Measurements from ENCODE around the gene AVPR2. TPM values are rescaled to one million over a fixed set of nuclear protein-coding genes. Genes with fewer than 3 reads are reported as not detected.

Gene AVPR2
- total and polyA plus RNA-seq, 7 experiments from 2014 or later: 0.29 TPM; not detected in 6

GRCh38 chrX:153930011-153930910, 25.8 kb downstream of the AVPR2 start:
- H3K4me1 Mint-ChIP-seq: peaks cover 0 to 55% (median 16%) of the 10 kb centered on the region in 7 donors
- no peak overlapping the region for H3K27ac ChIP-seq (ENCODE audit: low read depth, low read length)
- CTCF ChIA-PET: interaction anchor here (0.6 to 13.2 kb wide), 2 partner anchors 19 to 556 kb away, joined by 3 to 168 read pairs; partner anchors contain the start of genes RENBP and UBL4A

GRCh38 chrX:153931151-153931550, 26.7 kb downstream of the AVPR2 start:
- no peaks in the 10 kb centered on the region for H3K9me3 ChIP-seq (ENCODE audit: control insufficient read depth in 2 of 3, low read length in 3 of 3)
- Mint-ChIP-seq H3K27ac (peak overlapping the region in 7 of 9 donors; percentile 35 to 76 (median 72)), H3K4me3 (peak overlapping the region in 2 of 10 donors; percentile 5 to 35), H3K9me3 (peaks cover 0 to 1% (median 0%) of the 10 kb centered on the region in 11 donors), H3K4me1 (peaks cover 0 to 49% (median 20%) of the 10 kb centered on the region in 7 donors), H3K36me3 (peaks cover 0 to 7% (median 0%) of the 10 kb centered on the region in 5 donors), H3K27me3 (no peaks in the 10 kb centered on the region)
- H3K4me1 ChIP-seq (ENCODE audit: control insufficient read depth in 2 of 2, insufficient read depth in 2 of 2, low read length in 2 of 2): peaks cover 8 to 14% of the 10 kb centered on the region in 2 donors
- POLR2A ChIA-PET: interaction anchor here (0.9 to 17.4 kb wide), 3 partner anchors 8 to 40 kb away, joined by 3 to 384 read pairs (median 5); partner anchors contain the start of genes HCFC1, NAA10 and RENBP
- intact Hi-C loops (cut with micrococcal nuclease): no loop called here
- H3K27ac ChIP-seq (ENCODE audit: low read depth, low read length): no peak overlapping the region
- no peak for DNase-seq
- no peak for ATAC-seq
- CTCF ChIA-PET: interaction anchor here (13.2 kb wide), 1 partner anchor 18 kb away, joined by 168 read pairs; the partner anchor contains the start of gene RENBP
- H3K4me3 ChIP-seq (ENCODE audit: low read length): no peak overlapping the region
- no peaks in the 10 kb centered on the region for H3K27me3 ChIP-seq (ENCODE audit: control insufficient read depth in 2 of 2, insufficient read depth in 2 of 2, low read length in 2 of 2)
- peaks cover 0 to 15% (median 0%) of the 10 kb centered on the region in 3 experiments for H3K36me3 ChIP-seq (ENCODE audit: control insufficient read depth in 2 of 3, insufficient read depth in 3 of 3, low read length in 3 of 3)

More at GRCh38 chrX:153930011-153930910, 25.8 kb downstream of the AVPR2 start:
- Mint-ChIP-seq H3K27ac (peak overlapping the region in 7 of 9 donors; percentile 18 to 81 (median 51)), H3K36me3 (peaks cover 0 to 10% (median 0%) of the 10 kb centered on the region in 5 donors), H3K4me3 (peak overlapping the region in 4 of 10 donors; percentile 4 to 29 (median 25)), H3K9me3 (peaks cover 0 to 2% (median 0%) of the 10 kb centered on the region in 11 donors), H3K27me3 (no peaks in the 10 kb centered on the region)
- Histone ChIP-seq H3K27me3 (ENCODE audit: control insufficient read depth in 2 of 2, insufficient read depth in 2 of 2, low read length in 2 of 2) (no peaks in the 10 kb centered on the region), H3K9me3 (ENCODE audit: control insufficient read depth in 2 of 3, low read length in 3 of 3) (no peaks in the 10 kb centered on the region), H3K4me3 (ENCODE audit: low read length) (no peak overlapping the region), H3K4me1 (ENCODE audit: control insufficient read depth in 2 of 2, insufficient read depth in 2 of 2, low read length in 2 of 2) (peaks cover 8 to 14% of the 10 kb centered on the region in 2 donors), H3K36me3 (ENCODE audit: control insufficient read depth in 2 of 3, insufficient read depth in 3 of 3, low read length in 3 of 3) (peaks cover 0 to 15% (median 0%) of the 10 kb centered on the region in 3 experiments)
- intact Hi-C loops (cut with micrococcal nuclease): no loop called here
- POLR2A ChIA-PET: interaction anchor here (1.4 to 17.4 kb wide), 3 partner anchors 13 to 41 kb away, joined by 5 to 384 read pairs (median 127); partner anchors contain the start of genes HCFC1, NAA10, RENBP and TMEM187
- DNase-seq: no peak
- no peak for ATAC-seq

DNA sequence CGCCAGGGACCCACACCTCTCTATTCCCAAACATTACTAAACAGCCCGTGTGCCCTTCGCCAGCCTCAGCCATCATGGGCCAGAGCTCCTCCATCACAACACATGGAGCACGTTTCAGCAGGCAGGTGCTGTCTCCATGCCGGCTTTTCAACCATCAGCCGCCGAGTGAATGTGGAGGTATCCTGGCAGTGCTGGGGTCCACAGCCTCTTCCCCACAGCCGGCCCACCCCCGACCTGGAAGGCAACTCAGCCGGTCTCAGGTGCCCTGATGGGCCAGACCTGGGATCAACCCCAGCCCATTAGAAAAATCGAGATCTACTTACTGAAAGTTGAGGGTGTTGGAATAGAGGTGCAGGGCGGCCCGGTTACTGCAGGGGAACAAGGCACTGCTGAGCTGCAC, 27.3 kb downstream of the AVPR2 start:
- peaks cover 0 to 52% (median 20%) of the 10 kb centered on the region in 7 donors for H3K4me1 Mint-ChIP-seq
- H3K27ac Mint-ChIP-seq: peak overlapping the region in 7 of 9 donors; percentile 35 to 76 (median 72)
- H3K4me1 ChIP-seq (ENCODE audit: control insufficient read depth in 2 of 2, insufficient read depth in 2 of 2, low read length in 2 of 2): peaks cover 8 to 14% of the 10 kb centered on the region in 2 donors
- ChIA-PET POLR2A (interaction anchor here (0.9 to 17.4 kb wide), 3 partner anchors 9 to 39 kb away, joined by 3 to 384 read pairs (median 5); partner anchors contain the start of genes HCFC1, NAA10 and RENBP), CTCF (interaction anchor here (13.2 kb wide), 1 partner anchor 17 kb away, joined by 168 read pairs; the partner anchor contains the start of gene RENBP)
- peak overlapping the region in 1 of 10 donors; percentile 5 for H3K4me3 Mint-ChIP-seq
- H3K9me3 Mint-ChIP-seq: peaks cover 0 to 1% (median 0%) of the 10 kb centered on the region in 11 donors
- intact Hi-C loops (cut with micrococcal nuclease): no loop called here
- H3K27ac ChIP-seq (ENCODE audit: low read depth, low read length): no peak overlapping the region
- H3K36me3 ChIP-seq (ENCODE audit: control insufficient read depth in 2 of 3, insufficient read depth in 3 of 3, low read length in 3 of 3): peaks cover 0 to 15% (median 0%) of the 10 kb centered on the region in 3 experiments
- no peaks in the 10 kb centered on the region for H3K9me3 ChIP-seq (ENCODE audit: control insufficient read depth in 2 of 3, low read length in 3 of 3)
- no peaks in the 10 kb centered on the region for H3K27me3 ChIP-seq (ENCODE audit: control insufficient read depth in 2 of 2, insufficient read depth in 2 of 2, low read length in 2 of 2)
- DNase-seq: no peak
- no peaks in the 10 kb centered on the region for H3K27me3 Mint-ChIP-seq
- no peak overlapping the region for H3K4me3 ChIP-seq (ENCODE audit: low read length)
- no peak for ATAC-seq
- peaks cover 0 to 7% (median 0%) of the 10 kb centered on the region in 5 donors for H3K36me3 Mint-ChIP-seq

- no peak for DNase-seq
- H3K4me3 ChIP-seq (ENCODE audit: low read length): no peak overlapping the region
- H3K27me3 ChIP-seq (ENCODE audit: control insufficient read depth in 2 of 2, insufficient read depth in 2 of 2, low read length in 2 of 2): no peaks in the 10 kb centered on the region
- Mint-ChIP-seq H3K27ac (peak overlapping the region in 2 of 9 donors; percentile 6 to 62), H3K27me3 (no peaks in the 10 kb centered on the region), H3K36me3 (peaks cover 0 to 7% (median 0%) of the 10 kb centered on the region in 5 donors), H3K4me3 (peak overlapping the region in 1 of 10 donors; percentile 41), H3K9me3 (no peaks in the 10 kb centered on the region), H3K4me1 (peaks cover 0 to 46% (median 20%) of the 10 kb centered on the region in 7 donors)
- peaks cover 0 to 15% (median 0%) of the 10 kb centered on the region in 3 experiments for H3K36me3 ChIP-seq (ENCODE audit: control insufficient read depth in 2 of 3, insufficient read depth in 3 of 3, low read length in 3 of 3)
- ChIA-PET POLR2A (interaction anchor here (17.4 kb wide), 1 partner anchor 11 kb away, joined by 384 read pairs; the partner anchor contains the start of genes NAA10 and RENBP), CTCF (interaction anchor here (2.0 kb wide), 1 partner anchor 15 kb away, joined by 8 read pairs; no protein-coding TSS in a partner anchor)
- intact Hi-C loops (cut with micrococcal nuclease): no loop called here
- no peak overlapping the region for H3K27ac ChIP-seq (ENCODE audit: low read depth, low read length)
- ATAC-seq: no peak
- peaks cover 8 to 10% of the 10 kb centered on the region in 2 donors for H3K4me1 ChIP-seq (ENCODE audit: control insufficient read depth in 2 of 2, insufficient read depth in 2 of 2, low read length in 2 of 2)
- H3K9me3 ChIP-seq (ENCODE audit: control insufficient read depth in 2 of 3, low read length in 3 of 3): no peaks in the 10 kb centered on the region
Measured at GRCh38 chrX:153932220-153932915, 27.9 kb downstream of the AVPR2 start.

GRCh38 chrX:153933748-153934147, 29.3 kb downstream of the AVPR2 start:
- Mint-ChIP-seq H3K27me3 (no peaks in the 10 kb centered on the region), H3K27ac (peak overlapping the region; percentile 52 to 90 (median 83)), H3K4me1 (peaks cover 0 to 42% (median 22%) of the 10 kb centered on the region in 7 donors), H3K4me3 (peak overlapping the region; percentile 80 to 90 (median 87)), H3K9me3 (no peaks in the 10 kb centered on the region), H3K36me3 (peaks cover 0 to 5% (median 0%) of the 10 kb centered on the region in 5 donors)
- POLR2A ChIA-PET: interaction anchor here (0.7 to 21.0 kb wide), 3 partner anchors 7 to 34 kb away, joined by 3 to 384 read pairs (median 384); partner anchors contain the start of genes ARHGAP4, NAA10 and RENBP
- no peaks in the 10 kb centered on the region for H3K27me3 ChIP-seq (ENCODE audit: control insufficient read depth in 2 of 2, insufficient read depth in 2 of 2, low read length in 2 of 2)
- DNase-seq (no peak), ATAC-seq (no peak)
- H3K36me3 ChIP-seq (ENCODE audit: control insufficient read depth in 2 of 3, insufficient read depth in 3 of 3, low read length in 3 of 3): peaks cover 0 to 15% (median 0%) of the 10 kb centered on the region in 3 experiments
- intact Hi-C loops (cut with micrococcal nuclease): no loop called here
- CTCF ChIA-PET: interaction anchor here (1.0 to 2.0 kb wide), 2 partner anchors 14 to 16 kb away, joined by 3 to 8 read pairs; no protein-coding TSS in a partner anchor
- no peaks in the 10 kb centered on the region for H3K9me3 ChIP-seq (ENCODE audit: control insufficient read depth in 2 of 3, low read length in 3 of 3)
- H3K4me1 ChIP-seq (ENCODE audit: control insufficient read depth in 2 of 2, insufficient read depth in 2 of 2, low read length in 2 of 2): peaks cover 6 to 8% of the 10 kb centered on the region in 2 donors
- H3K4me3 ChIP-seq (ENCODE audit: low read length): peak overlapping the region; percentile 39
- peak overlapping the region; percentile 60 for H3K27ac ChIP-seq (ENCODE audit: low read depth, low read length)
